Left lung (tissue), 10 donors: Measurements from ENCODE around the gene GRIK3. TPM values are rescaled to one million over a fixed set of nuclear protein-coding genes. Genes with fewer than 3 reads are reported as not detected.

Experiments used
- ATAC-seq: fragments of 200-7000 bp; cut with Tn5 transposase; one replicate; pipeline ENCODE4 v1.9.1; 2020; ENCODE audit warnings: moderate library complexity
- DNase-seq, 4 donors: peaks; one replicate each; pipeline ENCODE4 v3.0.0-alpha.2; 2013 to 2020
- H3K27ac ChIP-seq, 2 donors: fragments of 200-600 bp; sonication (generic) in 1 of 2; one replicate each; pipeline versions ENCODE4 v1.5.0 to v1.8.0; 2020 to 2021
- H3K27me3 ChIP-seq, 2 donors: fragments of 200-600 bp; sonication (generic) in 1 of 2; one replicate each; pipeline versions ENCODE4 v1.5.0 to v1.8.0; 2020 to 2021
- H3K36me3 ChIP-seq, 2 donors: fragments of 200-600 bp; sonication (generic) in 1 of 2; one replicate each; pipeline versions ENCODE4 v1.5.0 to v1.8.0; 2020 to 2021
- H3K4me1 ChIP-seq, 2 donors: fragments of 200-600 bp; one replicate each; pipeline ENCODE4 v1.8.0; 2021
- H3K4me3 ChIP-seq, 2 donors: fragments of 200-600 bp; sonication (generic) in 1 of 2; one replicate each; pipeline versions ENCODE4 v1.5.0 to v1.8.0; 2020 to 2021; ENCODE audit warnings: mild to moderate bottlenecking in 1 of 2
- H3K9me3 ChIP-seq, 2 donors: fragments of 200-600 bp; sonication (generic) in 1 of 2; one replicate each; pipeline versions ENCODE4 v1.5.0 to v1.8.0; 2020 to 2021
- intact Hi-C, 2 donors: fragments of 100-400 bp; cut with DNase I; formaldehyde crosslinking; loops; one replicate each; pipeline versions ENCODE4 v1.11.2 to v1.14.2; 2022
- polyA plus RNA-seq, 6 donors: library from polyadenylated mRNA; unstranded; fragments of 120-200 nt; gene quantifications; one replicate each; pipeline ENCODE4 v1.2.1, GENCODE V29; 2013; ENCODE audit not compliant: insufficient read length in 6 of 6
- total RNA-seq, 2 donors: library from RNA; stranded (reverse); fragmentation: NEBNext Ultra II Directional; extraction: Animal tissue kit (Norgen Biotek cat#: 25700); gene quantifications; one replicate each; pipeline ENCODE4 v1.2.1, GENCODE V29; 2021
- TF ChIP-seq, protein P1 (sequence below), 2 donors: fragments of 200-600 bp; sonication (generic) in 1 of 2; IDR thresholded peaks; one replicate each; pipeline versions ENCODE4 v1.5.0 to v1.8.0; 2021; ENCODE audit warnings: antibody characterized with exemption in 2 of 2
- donor health status: DM: no; HTN: yes; CAD: no.
- donor health status: DM: no; HTN: no; CAD: no.

GRIK3 gene
- total and polyA plus RNA-seq, 8 donors = 0.18 to 1.2 (median 0.48) TPM; not detected in 1

DNA sequence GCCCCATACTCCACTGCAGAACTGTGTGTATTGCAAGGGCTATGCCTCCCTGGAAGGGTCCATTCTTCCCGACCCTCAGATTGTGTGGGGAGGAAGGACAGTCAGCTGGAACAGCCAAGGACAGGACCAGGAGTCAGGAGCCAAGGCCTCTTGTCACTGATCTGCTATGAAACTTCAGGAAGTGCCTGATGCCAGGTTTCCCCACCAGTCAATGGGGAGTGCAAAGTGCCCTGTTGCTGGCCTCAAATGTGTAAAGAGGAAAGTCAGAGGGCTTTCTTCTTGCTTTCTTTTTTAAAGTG is 168.8 kb downstream of the GRIK3 start:
- Histone ChIP-seq H3K9me3 (no peaks in the 10 kb centered on the region), H3K27me3 (peaks cover 0 to 30% of the 10 kb centered on the region in 2 donors), H3K27ac (no peak overlapping the region), H3K36me3 (no peaks in the 10 kb centered on the region), H3K4me1 (no peaks in the 10 kb centered on the region), H3K4me3 (no peak overlapping the region)
- ATAC-seq = no peak
- TF ChIP-seq, protein P1, sequence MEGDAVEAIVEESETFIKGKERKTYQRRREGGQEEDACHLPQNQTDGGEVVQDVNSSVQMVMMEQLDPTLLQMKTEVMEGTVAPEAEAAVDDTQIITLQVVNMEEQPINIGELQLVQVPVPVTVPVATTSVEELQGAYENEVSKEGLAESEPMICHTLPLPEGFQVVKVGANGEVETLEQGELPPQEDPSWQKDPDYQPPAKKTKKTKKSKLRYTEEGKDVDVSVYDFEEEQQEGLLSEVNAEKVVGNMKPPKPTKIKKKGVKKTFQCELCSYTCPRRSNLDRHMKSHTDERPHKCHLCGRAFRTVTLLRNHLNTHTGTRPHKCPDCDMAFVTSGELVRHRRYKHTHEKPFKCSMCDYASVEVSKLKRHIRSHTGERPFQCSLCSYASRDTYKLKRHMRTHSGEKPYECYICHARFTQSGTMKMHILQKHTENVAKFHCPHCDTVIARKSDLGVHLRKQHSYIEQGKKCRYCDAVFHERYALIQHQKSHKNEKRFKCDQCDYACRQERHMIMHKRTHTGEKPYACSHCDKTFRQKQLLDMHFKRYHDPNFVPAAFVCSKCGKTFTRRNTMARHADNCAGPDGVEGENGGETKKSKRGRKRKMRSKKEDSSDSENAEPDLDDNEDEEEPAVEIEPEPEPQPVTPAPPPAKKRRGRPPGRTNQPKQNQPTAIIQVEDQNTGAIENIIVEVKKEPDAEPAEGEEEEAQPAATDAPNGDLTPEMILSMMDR (IDR thresholded peaks at IDR 0.05) = no peak
- intact Hi-C loops = no loop called here
- DNase-seq = no peak

DNA sequence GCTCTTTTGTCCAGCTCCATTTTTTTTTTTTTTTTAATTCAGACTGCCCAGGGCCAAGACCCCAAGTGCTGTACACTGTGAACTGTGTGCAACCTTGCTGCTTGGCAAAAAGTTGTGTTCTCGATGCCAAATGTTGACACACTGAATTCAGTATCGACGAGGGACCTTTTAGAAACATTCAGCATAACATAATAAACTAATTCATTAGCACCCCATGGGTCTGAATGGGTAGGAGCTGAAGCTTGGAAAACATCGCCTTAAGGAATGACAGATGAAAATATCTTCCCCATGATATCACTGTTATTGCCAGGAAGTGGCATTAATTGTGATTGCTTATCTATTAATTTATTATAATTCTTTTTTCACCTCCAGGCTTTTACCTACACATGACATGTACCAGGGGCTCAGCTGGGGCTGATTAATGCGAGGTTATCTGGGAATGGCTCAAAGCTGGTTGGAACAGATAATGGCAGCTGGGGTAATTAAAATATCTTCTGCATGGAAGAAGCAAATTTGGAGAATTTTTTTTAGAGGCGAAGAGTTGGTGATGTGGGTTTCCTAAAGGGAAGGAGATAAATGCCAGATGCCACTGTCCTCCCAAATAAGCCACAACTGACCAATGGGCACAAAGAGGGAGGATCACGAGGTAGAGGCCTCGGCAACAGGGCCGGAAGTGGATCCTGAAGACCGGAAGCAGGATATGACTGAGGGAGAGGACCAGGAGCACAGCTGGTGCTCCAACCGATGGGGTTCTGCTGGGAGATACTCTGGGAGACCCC is 169.3 kb downstream of the GRIK3 start:
- H3K36me3 ChIP-seq = no peaks in the 10 kb centered on the region
- no peak overlapping the region for H3K4me3 ChIP-seq
- ATAC-seq (no peak), DNase-seq (no peak)
- H3K27ac ChIP-seq = no peak overlapping the region
- intact Hi-C loops = no loop called here
- peaks cover 0 to 35% of the 10 kb centered on the region in 2 donors for H3K27me3 ChIP-seq
- no peaks in the 10 kb centered on the region for H3K4me1 ChIP-seq
- no peaks in the 10 kb centered on the region for H3K9me3 ChIP-seq
- TF ChIP-seq, protein P1 (IDR thresholded peaks at IDR 0.05) = no peak

DNA sequence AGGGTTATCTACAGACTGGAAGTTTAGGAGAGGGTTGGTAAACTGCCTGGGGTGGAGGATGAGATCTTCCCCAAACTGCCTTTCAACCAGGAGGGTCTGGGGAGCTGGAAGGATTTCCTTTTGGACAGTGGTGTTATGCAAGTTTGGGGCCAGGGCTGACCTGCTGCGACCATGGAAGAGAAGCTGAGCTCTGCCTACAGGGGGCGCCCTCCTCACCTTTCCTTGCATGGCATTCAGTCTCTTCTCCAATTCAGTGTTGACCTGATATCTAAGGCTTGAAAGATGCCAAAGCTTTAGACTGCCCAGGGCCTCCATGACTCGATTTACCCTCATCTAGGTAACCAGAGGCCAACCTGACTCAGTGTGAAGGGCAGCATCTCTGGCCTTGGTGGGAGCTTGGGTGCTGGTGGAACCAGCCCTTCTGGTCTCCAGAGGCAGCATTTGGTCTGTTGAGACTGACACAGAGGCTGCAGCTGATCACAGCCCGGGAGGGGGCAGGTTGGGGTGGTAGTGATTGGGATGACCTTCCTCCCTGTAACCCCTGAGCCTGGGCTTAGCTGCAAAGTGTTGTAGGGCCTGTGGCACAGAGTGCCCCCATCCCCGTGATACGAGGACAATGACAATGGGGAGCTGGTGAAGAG is 170.0 kb downstream of the GRIK3 start:
- no peak overlapping the region for H3K4me3 ChIP-seq
- DNase-seq (no peak), ATAC-seq (no peak)
- no peak overlapping the region for H3K27ac ChIP-seq
- TF ChIP-seq, protein P1 (IDR thresholded peaks at IDR 0.05) = peak in 1 of 2 donors; percentile 14
- peaks cover 0 to 41% of the 10 kb centered on the region in 2 donors for H3K27me3 ChIP-seq
- H3K9me3 ChIP-seq = no peaks in the 10 kb centered on the region
- H3K36me3 ChIP-seq = no peaks in the 10 kb centered on the region
- intact Hi-C loops = no loop called here
- no peaks in the 10 kb centered on the region for H3K4me1 ChIP-seq

DNA sequence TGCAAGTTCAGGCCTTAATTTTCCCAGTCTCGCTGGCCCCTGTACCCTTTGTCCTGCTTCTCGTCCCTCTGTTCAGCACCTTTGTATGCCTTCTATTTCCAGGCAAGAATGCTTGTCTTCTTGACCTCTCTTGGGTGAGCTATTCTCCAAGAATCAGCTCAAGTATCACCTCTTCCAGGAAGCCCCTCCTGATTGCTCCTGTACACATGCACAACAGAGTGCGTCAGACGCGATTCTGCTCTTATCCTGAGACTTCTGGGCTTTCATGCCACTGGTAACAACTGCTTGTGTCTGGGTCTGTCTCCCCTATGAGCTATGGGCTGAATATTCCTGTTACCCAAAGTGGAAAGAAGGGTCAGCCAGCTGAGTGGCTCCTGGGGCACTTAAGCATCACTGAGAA is 170.8 kb downstream of the GRIK3 start:
- TF ChIP-seq, protein P1 (IDR thresholded peaks at IDR 0.05) = no peak
- ATAC-seq (no peak), DNase-seq (no peak)
- peaks cover 0 to 49% of the 10 kb centered on the region in 2 donors for H3K27me3 ChIP-seq
- H3K9me3 ChIP-seq = no peaks in the 10 kb centered on the region
- H3K27ac ChIP-seq = no peak overlapping the region
- no peak overlapping the region for H3K4me3 ChIP-seq
- intact Hi-C loops = no loop called here
- H3K4me1 ChIP-seq = no peaks in the 10 kb centered on the region
- no peaks in the 10 kb centered on the region for H3K36me3 ChIP-seq

DNA sequence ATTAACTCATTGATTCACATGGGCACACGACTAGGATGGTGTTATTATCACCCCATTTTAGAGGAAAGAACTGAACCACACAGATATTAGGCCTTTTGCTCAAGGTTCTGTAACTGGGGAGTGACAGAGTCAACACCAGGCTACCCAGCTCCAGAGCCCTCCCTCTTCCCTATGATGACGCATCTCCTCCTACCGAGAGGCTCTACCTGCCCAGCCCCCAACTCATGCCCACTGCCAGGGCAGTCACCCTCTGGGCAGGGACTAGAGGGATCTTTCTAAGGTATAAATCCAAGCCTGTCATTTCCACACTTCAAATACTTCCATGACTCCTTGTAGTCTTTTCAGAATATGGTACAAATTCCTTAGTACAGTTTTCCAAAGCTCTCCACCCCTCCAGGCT is 171.3 kb downstream of the GRIK3 start:
- Histone ChIP-seq H3K27me3 (peaks cover 0 to 50% of the 10 kb centered on the region in 2 donors), H3K4me1 (no peaks in the 10 kb centered on the region), H3K9me3 (no peaks in the 10 kb centered on the region), H3K4me3 (no peak overlapping the region), H3K36me3 (no peaks in the 10 kb centered on the region), H3K27ac (no peak overlapping the region)
- intact Hi-C loops = no loop called here
- TF ChIP-seq, protein P1 (IDR thresholded peaks at IDR 0.05) = no peak
- ATAC-seq = peak; percentile 34
- no peak for DNase-seq
